HG02840 (cell line): ENCODE results near the gene TSPAN7.

Experiments
- ATAC-seq: cut with Tn5 transposase; IDR thresholded peaks from one replicate; pipeline ENCODE4 v1.9.1; 2021; ENCODE audit warnings: mild to moderate bottlenecking, moderate library complexity, moderate number of reproducible peaks; ENCODE audit not compliant: unreplicated experiment, low FRiP score

TSPAN7 gene, protein sequence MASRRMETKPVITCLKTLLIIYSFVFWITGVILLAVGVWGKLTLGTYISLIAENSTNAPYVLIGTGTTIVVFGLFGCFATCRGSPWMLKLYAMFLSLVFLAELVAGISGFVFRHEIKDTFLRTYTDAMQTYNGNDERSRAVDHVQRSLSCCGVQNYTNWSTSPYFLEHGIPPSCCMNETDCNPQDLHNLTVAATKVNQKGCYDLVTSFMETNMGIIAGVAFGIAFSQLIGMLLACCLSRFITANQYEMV

DNA sequence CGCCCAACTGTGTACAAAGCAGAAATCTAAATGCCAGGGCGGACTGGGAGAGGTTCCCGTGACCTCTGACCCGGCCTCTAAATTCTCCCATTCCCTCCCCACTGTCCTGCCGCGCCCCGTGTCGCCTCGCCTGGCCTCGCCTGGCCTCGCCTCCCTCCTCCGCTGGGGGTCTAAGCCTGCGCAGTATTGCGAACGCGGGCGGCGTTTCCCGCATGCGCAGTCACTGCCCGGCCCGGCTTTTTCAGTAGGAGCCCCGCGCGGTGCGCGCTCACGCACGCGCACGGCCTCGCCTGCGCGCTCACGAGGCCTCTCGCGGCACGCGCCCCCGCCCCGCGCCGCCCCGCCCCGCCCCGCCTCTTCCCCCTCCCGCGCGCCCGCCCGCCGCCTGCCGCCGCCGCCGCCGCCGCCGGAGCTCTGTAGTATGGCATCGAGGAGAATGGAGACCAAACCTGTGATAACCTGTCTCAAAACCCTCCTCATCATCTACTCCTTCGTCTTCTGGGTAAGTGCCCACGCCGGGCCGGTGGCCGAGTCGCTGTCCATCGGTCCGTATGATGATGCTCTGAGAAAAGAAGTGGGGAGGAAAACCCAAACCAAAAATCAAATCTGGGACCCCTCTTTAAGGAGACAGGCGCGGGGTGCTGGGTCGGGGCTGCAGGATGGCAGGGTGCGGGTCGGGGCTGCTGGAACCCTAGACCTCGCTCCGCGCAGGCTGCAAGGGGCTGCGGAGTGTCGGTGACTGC is at the start of gene TSPAN7:
Gene TSPAN7, plus strand, starts transcription at position 417 of the 743 bp plus-strand sequence. Its CDS starts 5 bp downstream, at position 422.
- ATAC-seq: no peak

DNA sequence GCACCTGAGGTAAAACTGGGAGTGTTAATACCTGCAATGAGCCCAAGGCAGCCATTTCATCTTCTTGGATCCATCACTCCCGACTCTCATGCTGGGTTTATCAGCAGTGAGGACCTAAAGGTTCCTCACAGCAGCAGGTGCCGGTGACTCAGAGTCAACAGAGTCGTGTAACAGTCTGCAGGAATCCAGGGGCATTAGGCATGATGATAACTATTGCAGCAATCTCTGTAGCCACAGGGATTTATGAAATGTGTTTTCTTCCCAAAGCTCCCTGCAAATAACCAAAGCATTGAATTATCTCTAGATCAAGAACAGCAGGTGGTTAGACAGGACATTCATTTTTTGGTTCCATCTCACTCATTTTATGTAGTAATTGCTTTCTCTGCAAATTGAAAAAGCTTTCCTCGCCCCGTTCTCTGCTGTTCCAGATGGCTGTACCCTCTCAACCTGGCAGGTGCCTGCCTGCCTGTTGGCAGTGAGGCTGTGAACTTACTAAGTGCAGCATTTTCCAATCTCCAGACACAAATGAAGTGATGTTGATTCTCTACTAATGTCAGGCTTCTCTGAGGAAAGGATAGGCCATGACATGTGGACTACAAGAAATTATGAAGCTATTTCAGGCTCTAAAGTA is 48.1 kb upstream of the TSPAN7 start:
- ATAC-seq: no peak

DNA sequence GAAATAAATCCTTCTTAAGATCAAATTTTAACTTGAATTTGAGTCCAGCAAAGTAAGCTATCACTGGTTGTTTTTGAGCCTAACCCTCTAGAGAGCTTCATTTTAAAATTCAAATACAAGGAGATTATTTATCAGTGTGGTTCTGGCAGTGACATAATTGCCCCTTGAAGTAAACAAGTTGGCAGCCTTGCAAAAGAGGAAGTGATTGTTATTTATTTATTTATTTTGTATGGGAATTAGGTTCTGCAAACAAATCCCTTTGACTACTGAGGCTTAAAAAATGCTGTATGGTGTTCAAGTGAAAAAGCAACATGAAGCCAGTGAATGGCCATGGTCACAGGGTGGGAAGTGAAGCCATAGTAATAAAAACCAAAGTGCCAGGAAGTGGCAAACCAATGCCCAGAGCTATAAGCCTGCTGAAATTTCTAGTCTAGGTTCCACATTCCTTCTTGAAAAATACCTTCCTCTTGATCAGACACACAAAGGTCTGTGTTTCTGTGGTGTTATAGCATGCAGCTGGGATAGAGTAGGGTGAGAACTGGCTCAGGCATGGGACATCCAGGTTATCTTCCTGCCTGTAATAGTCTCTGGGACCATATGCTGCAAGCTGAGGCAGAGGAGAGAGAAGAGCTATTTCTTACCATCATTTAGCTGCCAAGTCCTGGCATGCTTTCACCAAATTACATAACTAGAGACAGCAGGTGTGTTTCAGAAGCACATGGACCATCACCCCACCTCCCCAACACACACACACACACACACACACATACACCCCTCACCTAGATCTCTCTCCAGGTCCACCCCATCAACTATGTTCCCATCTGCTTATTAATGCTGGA is 47.1 kb upstream of the TSPAN7 start:
- no peak for ATAC-seq

DNA sequence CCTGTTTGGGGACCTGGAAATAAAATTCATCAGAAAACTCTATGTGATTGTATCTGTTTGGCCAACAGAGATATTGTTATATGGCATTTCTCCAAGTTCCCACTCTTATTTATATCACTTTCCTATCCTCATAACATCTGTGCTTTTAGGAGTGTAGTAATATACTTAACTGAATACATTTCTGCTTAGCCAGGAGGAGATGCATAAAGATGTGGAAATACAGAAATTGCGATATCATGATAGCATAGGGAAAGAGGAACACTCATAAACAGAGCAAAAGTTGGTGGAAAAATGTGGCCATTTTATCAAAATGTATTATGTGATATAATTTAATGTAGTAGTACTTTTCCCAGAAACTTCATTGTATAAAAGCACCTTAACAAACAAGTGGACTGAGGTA is 46.1 kb upstream of the TSPAN7 start:
- no peak for ATAC-seq

DNA sequence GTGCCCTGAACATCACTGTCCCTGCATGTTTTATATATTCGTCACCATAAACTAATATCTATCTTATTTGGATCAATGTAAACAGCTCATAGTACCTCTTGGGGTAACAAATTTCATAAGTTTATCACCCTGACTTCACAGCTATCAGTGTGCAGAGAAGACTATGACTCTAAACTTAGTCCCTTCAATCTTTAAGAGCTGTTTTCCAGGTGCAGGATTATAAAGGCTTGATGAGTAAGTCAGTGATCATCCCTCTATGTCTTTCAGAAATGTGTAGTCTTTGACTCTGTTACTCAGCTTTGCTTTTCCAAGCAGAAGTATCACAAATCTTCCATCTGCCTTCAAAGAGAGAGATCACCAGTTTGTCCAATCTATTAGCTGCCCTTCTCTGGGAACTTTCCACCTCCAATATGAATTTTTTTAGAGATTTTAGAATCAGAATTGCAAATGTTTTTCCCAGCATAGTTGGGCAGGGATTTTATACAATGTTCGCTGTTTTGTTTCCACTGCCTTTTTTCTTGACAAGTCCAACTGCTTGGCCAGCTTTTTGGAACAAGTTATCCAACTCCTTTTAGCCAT is 45.1 kb upstream of the TSPAN7 start:
- no peak for ATAC-seq

DNA sequence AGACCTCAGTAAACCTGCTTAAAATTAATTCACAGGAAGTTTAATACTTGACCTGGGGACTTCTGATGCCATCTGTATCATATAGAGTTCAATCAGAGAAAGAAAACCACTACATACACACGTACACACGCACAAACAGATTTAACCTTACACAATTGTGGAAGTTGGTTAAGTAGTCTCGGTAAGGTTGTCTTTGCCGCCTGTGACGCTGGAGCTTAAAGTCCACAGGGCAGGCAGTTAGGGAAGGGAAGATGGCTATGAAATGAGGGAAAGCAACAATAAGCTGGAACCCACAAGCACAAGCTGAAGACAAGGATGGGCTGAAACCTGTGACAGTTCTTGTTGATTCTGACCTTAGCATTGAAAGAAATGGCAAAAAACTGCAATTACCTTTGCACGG is 41.7 kb upstream of the TSPAN7 start:
- ATAC-seq: no peak

DNA sequence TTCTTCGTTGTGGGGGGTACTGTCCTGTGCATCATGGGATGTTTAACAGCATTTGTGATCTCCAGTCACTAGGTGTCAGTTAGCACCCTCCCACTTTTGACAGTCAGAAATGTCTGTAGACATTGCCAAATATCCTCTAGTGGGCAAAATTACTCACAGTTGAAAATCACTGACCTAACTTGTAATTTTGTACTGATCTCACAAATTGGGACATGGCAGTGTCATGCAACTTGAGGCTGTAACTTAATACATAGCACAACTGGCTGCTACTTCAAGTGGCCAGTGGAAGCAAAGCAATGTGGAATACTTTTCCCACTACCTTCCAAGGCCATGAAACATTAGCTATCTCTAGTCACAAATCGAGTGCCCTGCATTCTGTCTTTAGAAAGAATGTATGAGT is 23.2 kb upstream of the TSPAN7 start:
- ATAC-seq: no peak

DNA sequence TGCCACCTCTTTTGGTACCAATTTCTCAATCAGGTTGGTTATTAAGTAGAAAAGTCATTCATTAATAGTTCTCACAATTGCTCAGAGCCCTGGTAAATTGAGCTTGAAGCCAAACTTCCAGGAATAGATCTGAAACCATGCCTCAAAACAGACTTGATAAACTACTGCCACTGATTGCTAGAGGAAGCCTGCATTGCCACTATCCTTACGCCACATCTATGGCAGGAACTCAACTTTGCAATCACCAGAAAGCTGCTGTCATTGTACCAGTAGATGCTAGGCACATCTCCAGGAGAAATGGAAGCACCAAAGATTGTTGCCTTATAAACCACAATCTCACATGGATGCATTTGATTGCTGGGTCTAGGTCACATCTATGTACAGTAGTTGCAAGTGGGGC is 21.6 kb upstream of the TSPAN7 start:
- no peak for ATAC-seq

DNA sequence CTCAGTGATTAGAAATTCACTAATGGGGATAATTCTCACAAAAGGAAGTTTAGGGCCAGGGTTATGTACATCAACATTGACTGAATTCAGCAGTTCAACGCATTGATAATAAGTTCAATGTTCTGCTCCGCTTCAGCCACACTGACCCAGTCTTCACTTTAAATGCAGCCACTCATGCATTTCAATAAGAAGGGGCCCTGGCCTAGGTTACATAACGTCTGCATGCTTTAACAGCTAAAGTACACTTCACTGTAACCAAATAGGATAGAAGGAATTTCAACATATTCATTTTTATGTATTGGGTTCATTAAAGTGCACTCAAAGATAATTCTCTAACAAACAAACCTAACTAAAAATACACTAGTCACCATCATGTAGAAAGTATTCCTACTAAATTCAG is 12.8 kb upstream of the TSPAN7 start:
- ATAC-seq: no peak

DNA sequence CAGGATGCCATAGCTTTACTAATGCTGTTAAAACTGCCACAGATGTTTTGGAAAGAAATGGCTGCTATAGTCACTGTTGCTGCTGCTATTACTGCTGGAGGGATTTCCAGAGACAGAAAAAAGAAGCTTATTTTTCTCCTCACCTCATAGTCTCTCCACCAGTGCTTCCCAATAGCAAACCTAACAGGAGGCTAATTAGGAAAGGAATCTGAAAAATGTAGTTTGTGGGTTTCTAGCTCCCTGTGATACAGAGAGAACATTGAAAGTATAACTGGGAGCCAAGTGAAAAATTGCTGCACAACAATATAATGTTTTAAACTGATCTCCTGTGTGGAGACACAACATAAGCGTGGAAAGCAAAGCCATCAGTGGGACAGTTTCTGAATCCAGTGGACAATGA is 8.6 kb upstream of the TSPAN7 start:
- ATAC-seq: no peak

DNA sequence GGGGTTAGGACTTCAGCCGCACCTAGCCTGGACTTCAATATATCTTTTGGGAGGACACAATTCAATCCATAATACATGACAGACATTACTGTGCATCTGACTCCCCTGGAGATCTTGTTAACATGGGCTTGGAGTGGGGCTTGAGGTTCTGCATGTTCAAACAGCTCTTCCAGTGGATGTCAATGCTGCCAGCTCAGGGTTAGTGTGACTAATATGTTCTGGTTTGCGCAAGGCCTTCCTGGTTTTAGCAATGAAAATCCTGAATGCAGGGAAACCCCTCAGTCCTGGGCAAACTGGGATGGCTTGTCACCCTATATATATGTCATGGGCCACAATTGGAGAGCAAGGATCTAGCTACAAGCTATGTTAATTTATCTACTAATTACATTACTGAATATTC is 2.7 kb upstream of the TSPAN7 start:
- no peak for ATAC-seq

DNA sequence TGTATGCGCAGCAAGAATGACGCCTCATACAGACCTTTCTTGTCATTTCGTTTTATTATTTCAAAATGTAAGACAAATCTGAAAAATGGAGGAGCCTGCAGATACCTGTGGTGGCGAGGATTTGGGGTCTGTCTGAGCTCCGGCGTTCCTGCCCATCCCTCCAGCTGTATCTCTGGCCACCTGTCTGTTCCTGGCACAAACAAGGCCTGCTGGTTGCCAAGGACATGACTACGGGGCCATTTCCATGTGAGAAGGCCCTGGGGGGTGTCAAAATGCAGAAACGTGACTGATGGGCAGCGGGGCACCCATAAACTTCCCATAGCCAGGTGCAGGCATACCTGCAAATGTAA is 591 bp upstream of the TSPAN7 start:
- ATAC-seq: no peak

DNA sequence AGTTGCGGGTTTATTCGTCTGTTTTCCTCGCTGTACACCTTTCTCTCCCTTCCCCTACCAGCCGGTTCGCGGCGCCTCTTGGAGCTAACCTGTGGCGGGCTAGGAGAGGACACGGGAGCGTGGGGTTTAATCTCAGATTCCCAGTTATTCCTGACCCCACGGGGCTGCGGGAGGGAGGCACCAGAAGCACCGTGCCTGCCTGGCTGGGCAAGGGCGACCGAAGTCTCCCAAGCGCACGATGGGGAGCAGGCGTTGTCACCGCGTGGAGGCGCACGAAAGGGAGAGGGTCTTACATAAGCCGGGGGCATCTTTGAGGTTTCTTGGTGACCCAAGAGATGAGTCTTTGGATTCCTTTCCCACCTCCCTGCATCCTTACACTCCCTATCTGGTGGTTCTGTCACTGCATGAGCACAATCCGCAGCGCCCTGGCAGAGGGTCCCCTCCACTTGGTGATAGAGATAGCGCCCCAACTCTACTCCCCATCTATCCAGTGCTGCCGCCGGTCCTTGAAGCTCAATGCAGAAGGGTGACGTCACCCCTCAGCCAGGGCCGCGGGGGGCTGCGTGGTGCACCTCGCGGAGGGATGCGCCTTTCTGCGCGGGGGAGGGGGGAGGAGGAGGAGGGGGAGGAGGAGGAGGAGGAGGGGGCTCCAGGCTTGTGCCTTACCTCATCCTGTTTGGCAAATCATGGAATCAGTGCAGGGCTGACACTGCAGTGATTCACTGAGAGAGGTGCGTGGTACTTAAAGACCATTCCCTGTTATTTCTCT is 793 bp downstream of the TSPAN7 start:
- no peak for ATAC-seq

DNA sequence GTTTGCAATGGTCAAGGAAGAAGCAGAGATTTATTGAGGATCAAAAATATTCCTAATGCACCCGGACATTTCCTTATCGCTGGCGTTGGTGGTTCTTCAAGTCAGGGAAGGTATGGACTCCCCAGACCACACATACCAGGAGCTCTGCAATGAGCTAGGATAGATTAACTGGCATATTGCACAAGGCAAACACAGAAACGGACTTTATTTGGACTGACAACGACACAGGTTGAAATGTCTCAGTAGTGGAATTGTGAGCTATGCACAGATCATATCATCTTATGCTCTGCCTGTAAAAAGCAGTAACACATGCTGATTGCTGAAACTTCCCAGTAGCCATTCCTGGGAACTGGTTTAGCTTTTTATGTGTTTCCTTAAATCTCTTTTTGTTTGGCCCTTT is 1.7 kb downstream of the TSPAN7 start:
- ATAC-seq: no peak

DNA sequence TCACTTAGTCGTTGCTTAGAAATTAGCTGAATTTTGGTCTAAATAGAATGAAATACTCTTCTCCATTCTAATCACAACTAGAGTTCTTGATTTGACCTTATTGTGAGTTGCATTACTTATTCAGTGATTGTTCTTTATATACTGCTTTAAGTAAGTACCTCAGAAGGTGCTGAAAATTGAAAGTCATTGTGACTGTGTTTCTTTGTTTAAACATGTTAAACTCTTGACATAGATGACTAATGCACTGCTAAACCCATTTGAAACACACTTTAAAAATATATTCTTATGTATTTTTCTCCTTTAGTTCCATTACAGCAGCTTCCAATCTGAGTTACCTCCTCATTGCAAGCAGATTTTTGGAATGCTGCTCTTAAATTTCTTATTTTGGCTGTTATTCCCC is 9.1 kb downstream of the TSPAN7 start:
- ATAC-seq: no peak

DNA sequence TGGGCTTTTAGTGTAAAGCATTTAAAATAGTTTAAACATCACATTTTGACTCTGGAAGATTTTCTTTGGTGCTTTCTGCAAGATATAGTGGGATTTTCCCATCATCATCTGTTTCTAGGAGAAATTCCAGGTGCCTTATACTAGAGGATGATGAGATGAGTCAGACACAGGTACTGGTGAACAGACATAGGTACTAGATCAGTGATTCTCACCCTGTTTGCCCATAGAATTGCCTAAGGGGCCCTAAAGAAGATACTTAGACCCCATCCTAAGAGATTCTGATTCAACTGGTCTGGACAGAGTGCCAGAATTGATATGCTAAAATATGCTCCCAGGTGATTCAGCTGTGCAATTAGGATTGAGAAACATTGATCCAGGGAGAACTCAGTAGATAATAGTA is 9.7 kb downstream of the TSPAN7 start:
- no peak for ATAC-seq

DNA sequence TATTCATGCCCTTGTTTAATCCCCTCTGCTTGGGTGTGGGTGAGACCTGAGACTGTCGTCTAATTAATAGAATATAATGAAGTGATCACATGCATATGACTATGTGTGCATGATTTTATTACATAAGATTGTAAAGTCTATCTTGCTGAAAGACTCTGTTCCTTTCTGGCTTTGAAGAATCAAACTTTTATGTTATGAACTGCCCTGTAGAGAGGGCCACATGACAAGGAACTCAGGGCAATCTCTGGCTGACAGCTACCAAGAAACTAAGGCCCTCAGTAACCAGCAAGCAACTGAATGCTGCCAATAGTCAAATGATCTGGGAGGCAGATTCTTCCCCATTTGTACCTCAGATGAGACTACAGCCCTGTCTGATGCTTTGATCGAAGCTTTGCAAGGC is 13.5 kb downstream of the TSPAN7 start:
- no peak for ATAC-seq

DNA sequence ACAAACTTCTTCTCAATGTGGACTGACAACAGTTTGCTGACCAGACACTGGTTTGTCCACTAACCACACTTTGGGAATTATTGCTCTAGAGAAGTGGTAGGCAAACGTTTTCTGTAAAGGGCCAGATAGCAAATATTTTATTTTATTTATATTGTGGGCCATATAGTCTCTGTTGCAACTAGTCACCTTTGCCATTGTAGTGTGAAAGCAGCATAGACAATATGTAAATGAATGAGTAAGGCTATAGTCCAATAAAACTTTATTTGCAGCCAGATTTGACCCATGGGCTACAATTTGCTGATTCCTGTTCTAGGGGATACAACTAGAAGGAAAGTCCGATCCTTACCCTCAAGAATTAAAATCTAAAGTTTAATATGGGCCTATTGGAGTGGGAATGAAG is 14.5 kb downstream of the TSPAN7 start:
- no peak for ATAC-seq

DNA sequence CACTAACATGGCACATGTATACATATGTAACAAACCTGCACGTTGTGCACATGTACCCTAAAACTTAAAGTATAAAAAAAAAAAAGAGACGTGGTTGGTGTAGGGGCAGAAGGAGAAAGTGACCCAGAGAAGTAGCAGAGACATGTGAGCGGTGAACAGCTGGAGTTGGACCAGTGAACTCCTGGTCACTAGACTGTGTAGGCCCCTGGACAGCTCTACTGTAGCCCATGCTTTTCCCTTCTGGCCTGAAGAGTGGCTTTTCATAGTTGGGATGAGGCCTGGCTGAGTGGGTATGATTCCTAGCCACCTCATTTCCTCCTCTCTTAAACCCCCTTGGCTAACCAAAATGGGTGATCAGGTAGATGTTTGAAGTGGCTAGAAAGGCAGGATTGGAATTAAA is 16.4 kb downstream of the TSPAN7 start:
- ATAC-seq: no peak

DNA sequence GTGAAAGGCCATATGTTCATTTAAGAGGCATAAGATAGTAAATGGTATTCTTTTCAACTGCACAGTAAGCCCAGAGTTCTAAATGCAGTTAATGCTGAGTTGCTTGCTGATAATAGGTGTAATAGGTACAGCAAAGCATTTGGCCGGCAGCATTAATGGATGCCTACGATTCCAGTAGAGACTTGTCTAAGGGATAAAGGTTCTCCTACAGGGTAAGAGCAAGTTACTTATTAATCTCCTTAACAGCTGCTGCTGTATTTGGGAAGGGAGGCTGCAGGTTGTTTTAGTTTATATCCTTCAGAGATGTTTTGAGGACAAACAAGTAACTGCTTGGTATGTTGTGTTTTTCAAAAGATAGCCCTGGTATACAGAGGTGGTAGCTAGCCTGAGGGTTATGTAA is 16.8 kb downstream of the TSPAN7 start:
- ATAC-seq: no peak
